Dermis microvascular lymphatic vessel endothelial cell (primary cell): ENCODE measurements around the gene PAK6. TPM values are rescaled to one million over a fixed set of nuclear protein-coding genes. Genes with fewer than 3 reads are reported as not detected.

Experiments
- DNase-seq, 2 donors: peaks; one replicate each; pipeline versions ENCODE4 v3.0.0 to v3.0.0-alpha.2; 2010; ENCODE audit warnings: low read depth in 2 of 2
- total RNA-seq: library from RNA; depleted of rRNA; stranded (reverse); fragments of >200 nt; gene quantifications from 2 replicates; pipeline ENCODE4 v1.2.1, GENCODE V29; 2014

The PAK6 gene
- total RNA-seq, 1 donor from 2014 or later, result not detected

DNA sequence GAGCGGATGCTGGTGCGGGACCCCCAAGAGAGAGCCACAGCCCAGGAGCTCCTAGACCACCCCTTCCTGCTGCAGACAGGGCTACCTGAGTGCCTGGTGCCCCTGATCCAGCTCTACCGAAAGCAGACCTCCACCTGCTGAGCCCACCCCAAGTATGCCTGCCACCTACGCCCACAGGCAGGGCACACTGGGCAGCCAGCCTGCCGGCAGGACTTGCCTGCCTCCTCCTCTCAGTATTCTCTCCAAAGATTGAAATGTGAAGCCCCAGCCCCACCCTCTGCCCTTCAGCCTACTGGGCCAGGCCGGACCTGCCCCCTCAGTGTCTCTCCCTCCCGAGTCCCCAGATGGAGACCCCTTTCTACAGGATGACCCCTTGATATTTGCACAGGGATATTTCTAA, 37.1 kb downstream of the PAK6 start:
- no peak for DNase-seq

- DNase-seq, result no peak
Measured at GRCh38 chr15:40276927-40277326, 38.1 kb downstream of the PAK6 start.

DNA sequence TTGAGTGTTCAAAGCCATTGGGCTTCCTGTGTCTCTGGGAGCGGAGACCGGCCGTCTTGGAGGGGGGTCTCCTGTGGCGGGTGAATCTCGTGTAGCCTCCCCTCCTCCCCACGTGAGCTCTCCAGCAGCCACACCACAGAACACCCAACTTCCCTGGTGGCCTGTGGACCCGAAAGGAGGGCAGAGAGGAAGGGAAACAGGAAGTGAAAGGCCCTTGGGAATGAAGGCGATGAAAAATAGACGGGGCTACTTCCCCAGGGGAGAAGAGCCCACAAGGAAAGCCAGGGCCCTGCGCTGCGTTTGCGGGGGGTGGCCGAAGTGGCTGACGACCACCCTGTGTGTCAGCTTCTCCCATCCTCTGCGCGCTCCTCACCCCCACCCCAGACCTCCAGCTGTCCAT, 38.6 kb downstream of the PAK6 start:
- no peak for DNase-seq

GRCh38 chr15:40278026-40278425, 39.2 kb downstream of the PAK6 start:
- no peak for DNase-seq

GRCh38 chr15:40279437-40280141, 40.7 kb downstream of the PAK6 start:
- DNase-seq, result peak; percentile 22 to 50

- DNase-seq, result no peak
Measured at GRCh38 chr15:40280260-40281056, 41.6 kb downstream of the PAK6 start.

DNA sequence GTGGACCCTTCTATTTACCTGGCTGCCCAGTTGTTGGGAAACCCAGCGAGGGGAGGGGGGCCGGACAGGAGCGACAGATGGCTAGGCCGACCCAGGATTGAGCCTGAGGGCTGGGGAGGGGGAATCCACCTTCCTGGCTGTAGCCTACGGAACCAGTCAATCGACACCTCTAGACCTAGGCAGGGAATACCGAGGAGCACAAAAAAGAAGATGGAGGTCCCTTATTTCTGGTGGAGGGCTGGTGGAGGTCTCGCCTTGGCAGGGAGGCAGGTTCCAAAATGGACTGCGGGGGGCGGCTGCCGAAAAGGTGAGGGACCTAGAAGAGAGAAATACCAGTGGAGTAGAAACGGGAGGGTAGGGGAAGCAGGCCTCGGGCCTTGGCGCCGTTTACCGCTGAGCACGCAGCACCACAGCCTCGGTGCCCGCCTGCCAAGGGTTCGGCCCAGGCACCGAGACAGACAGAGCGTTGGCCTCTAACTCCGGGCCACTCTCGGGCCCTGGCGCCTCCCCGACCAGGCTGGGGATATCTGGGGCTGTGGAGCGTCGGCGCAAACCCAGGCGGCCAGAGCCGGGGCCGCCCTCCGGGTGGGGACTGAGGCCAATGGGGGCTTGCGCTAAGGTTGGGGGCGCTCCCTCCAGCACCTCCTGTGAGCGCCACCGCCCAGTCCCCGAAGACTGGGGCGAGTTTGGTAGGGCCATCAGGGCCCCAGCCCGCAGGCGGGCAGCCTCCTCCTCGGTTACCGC, 42.4 kb downstream of the PAK6 start:
- DNase-seq, result no peak

DNA sequence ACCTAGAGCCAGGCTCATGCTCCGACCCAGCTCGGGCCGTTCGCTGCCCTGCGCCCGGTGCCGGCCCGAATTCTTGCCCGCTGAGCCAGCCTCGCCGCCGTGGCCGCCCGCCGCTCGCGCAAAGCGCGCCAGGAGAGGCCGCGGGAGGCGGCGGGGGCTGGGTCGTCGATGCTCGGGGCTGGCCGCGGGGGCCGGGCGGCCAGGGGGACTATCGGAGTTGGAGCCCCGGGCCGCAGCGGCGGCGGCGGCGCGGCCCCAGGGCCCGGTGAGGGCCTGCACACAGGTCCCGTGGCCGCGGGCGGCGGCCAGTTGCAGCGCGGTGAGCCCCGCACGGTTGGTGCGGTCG, 42.9 kb downstream of the PAK6 start:
- DNase-seq, result no peak

DNA sequence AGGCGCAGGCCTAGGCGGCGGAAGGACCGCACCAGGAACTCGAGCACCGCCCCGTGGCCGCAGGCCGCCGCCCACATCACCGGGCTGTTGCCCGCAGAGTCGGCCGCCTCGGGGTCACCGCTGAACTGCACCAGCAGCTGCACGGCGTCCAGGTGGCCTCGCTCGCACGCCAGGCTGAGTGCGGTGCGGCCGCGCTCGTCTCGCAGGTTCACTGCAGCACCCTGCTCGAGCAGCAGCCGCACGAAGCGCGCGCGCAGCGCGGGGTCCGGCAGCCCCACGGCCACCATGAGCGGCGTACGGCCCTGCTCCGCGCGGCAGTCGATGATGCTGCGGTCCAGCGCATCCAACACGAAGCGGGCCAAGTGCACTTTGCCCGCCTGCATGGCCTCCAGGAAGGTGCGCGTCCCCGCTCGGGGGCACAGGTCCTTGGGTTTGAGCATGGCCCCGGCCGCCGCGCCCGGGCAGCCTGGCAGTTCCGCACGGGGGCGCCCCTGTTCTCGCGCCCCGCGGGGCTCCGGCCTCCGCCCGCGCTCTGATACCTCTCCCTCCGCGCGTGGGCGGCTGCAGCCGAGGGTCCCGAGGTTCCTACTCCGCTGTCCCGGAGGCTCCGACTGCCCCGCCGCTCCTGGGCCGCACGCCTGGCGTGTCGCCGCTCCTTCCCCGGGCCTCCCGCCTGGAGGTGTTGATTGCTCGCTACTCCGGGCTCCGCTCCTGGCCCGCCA, 43.4 kb downstream of the PAK6 start:
- DNase-seq, result peak in 1 of 2 donors; percentile 43

DNA sequence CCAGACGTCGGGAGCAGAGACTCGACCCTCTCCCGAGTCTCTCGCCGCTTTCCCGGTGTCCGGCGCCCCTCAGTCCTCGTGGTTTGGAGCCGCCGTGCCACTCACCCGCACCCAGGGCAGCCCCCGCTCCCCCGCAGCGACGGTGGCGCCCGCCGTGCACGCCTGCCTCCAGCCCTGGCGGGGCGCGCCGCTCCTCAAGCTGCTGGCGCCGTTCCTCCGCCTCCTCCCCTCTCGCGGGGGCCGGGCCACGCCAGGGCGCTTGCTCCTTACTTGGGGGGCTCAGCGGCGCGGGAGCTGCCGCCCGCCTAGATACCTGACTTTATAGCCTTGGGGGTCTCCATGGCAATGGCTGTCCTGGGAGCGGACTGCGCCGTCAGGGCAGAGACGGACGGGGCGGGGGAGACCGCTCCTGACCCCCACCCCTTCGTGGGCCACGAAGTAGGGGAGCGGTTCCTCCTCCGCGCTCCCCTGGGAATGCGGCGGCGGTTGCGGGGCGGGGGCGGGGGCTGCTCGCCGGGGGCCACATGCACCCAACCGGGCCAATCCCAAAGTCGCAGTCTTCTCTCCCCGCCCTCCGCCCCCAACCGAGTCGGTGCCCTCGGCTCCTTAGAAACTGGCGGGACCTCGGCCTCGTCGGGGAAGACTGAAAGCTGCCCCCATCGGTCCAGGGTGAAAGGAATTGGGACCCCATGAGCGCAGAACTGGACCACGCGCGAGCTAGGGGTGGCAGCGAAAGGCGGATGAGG, 44.2 kb downstream of the PAK6 start, which contains the start of gene ANKRD63:
Gene ANKRD63 (minus strand): TSS at position 196 of the 746 bp plus-strand sequence. CDS start 478 bp downstream, outside the sequence.
- DNase-seq, result no peak

GRCh38 chr15:40283615-40284300, 44.9 kb downstream of the PAK6 start:
- no peak for DNase-seq

DNA sequence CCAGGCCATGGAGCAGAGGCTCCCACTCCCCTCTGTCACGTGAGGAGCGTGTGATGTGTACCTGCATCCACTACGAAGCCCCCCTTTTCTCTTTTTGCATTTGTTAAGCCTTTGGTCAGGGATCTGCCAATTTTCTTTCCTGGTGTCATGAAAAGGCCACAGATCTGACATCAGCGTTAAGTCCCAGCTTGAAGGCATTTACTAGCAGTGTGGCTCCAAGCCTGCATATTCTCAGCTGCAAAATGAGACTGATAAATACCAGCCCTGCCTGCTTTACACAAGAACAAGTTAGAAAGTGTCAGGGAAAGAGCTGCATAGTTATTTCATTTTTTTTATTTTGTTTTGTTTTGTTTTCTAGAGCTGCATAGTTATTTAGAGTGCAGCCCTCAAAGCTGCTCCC, 46.3 kb downstream of the PAK6 start:
- DNase-seq, result no peak

DNA sequence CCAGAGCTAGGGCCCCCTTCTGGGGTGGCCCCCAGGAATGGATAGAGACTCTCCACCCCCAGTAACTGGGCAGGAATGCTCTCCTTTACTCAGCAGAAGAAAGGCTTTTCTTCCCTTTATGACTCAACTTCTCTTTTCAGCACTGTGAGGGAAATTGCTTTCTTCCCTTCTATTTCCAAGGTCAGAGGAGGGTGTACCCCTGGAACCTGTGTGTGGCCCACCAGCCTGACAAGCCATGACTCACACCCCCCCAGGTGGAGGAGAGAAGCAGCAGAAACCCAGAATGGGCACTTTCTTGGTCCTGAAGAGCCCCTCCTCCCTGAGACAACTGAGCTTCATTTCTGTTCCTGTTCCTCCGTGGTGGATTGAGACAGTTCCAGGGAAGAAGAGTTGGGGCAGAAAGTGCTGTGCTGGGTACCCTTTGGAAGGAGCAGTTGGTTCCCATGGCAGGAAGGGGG, 46.7 kb downstream of the PAK6 start:
- no peak for DNase-seq

GRCh38 chr15:40286061-40286532, 47.2 kb downstream of the PAK6 start:
- no peak for DNase-seq

GRCh38 chr15:40286794-40287193, 47.9 kb downstream of the PAK6 start:
- no peak for DNase-seq

DNA sequence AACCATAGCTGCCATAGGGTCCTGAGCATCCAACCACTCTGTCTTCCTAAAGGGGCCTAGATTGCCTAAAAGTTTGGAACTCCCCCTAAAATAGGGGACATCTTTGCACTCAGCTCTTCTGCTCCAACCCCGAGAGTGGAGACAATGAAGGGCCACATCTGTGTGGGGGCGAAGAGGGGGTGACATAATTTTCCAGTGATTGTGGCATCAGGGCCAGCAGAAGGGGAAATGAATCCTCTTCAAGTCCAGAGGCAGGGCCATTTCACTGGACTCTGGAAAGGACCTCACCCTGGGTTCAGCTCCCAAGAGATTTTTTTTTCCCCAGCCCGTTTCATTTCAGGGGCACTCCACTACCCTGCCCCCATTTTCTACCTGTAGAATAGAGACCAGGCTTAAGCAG, 48.6 kb downstream of the PAK6 start:
- DNase-seq, result no peak

- DNase-seq, result no peak
Measured at GRCh38 chr15:40287968-40288367, 49.1 kb downstream of the PAK6 start.

GRCh38 chr15:40289140-40289775, 50.4 kb downstream of the PAK6 start:
- no peak for DNase-seq

GRCh38 chr15:40290545-40290917, 51.7 kb downstream of the PAK6 start:
- no peak for DNase-seq
